Measurements from ENCODE around the gene LRRC31.

Gene LRRC31

DNA sequence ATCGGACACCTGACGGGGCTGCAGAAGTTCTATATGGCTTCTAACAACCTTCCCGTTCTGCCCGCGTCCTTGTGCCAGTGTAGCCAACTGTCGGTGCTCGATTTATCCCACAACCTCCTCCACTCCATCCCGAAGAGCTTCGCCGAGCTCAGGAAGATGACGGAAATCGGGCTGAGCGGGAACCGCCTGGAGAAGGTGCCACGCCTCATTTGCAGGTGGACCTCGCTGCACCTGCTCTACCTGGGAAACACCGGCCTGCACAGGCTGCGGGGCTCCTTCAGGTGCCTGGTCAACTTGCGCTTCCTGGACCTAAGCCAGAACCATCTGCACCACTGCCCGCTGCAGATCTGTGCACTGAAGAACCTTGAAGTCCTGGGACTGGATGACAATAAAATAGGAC is 47.2 kb downstream of the LRRC31 start:
- Histone ChIP-seq H3K36me3 (ENCODE audit: control insufficient read depth, low read length) (no peaks in the 10 kb centered on the region), H3K9me3 (ENCODE audit: control insufficient read depth, insufficient read depth, low read length) (no peaks in the 10 kb centered on the region), H3K4me3 (ENCODE audit: low read length) (no peak overlapping the region), H3K4me2 (ENCODE audit: low read length) (no peak overlapping the region), H4K20me1 (ENCODE audit: control insufficient read depth, insufficient read depth, low read depth, low read length) (no peaks in the 10 kb centered on the region), H3K4me1 (ENCODE audit: control insufficient read depth, low read length) (peaks cover 8% of the 10 kb centered on the region), H3F3A (ENCODE audit: control insufficient read depth, insufficient read depth) (0 out of 2 replicates have a peak, but pooled peaks cover 2% of the 10 kb centered on the region), H3K79me2 (ENCODE audit: control insufficient read depth, low read length) (no peaks in the 10 kb centered on the region), H3K9me2 (replicated peaks; ENCODE audit: control insufficient read depth, low read length) (no peaks in the 10 kb centered on the region), H3K27ac (ENCODE audit: low read depth, low read length) (no peak overlapping the region), H3K27me3 (ENCODE audit: control insufficient read depth, low read length) (no peaks in the 10 kb centered on the region)
- no peak for TF ChIP-seq EZH2phosphoT487 (IDR thresholded peaks at IDR 0.05; ENCODE audit: borderline replicate concordance, low read length)
- TF ChIP-seq, protein P1, sequence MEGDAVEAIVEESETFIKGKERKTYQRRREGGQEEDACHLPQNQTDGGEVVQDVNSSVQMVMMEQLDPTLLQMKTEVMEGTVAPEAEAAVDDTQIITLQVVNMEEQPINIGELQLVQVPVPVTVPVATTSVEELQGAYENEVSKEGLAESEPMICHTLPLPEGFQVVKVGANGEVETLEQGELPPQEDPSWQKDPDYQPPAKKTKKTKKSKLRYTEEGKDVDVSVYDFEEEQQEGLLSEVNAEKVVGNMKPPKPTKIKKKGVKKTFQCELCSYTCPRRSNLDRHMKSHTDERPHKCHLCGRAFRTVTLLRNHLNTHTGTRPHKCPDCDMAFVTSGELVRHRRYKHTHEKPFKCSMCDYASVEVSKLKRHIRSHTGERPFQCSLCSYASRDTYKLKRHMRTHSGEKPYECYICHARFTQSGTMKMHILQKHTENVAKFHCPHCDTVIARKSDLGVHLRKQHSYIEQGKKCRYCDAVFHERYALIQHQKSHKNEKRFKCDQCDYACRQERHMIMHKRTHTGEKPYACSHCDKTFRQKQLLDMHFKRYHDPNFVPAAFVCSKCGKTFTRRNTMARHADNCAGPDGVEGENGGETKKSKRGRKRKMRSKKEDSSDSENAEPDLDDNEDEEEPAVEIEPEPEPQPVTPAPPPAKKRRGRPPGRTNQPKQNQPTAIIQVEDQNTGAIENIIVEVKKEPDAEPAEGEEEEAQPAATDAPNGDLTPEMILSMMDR (IDR thresholded peaks at IDR 0.05; ENCODE audit: low read depth, low read length, poor library complexity, severe bottlenecking) = no peak

DNA sequence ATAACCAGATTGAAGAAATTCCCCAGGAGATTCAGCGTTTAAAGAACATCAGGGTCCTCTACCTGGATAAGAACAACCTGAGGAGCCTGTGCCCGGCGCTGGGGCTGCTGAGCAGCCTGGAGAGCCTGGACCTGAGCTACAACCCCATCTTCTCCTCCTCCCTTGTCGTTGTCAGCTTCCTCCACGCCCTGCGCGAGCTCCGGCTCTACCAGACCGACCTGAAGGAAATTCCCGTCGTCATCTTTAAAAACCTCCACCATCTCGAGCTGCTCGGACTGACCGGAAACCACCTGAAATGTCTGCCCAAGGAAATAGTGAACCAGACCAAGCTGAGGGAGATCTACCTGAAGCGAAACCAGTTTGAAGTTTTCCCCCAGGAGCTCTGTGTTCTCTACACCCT is 47.6 kb downstream of the LRRC31 start:
- H3K4me2 ChIP-seq (ENCODE audit: low read length) = no peak overlapping the region
- H3K9me3 ChIP-seq (ENCODE audit: control insufficient read depth, insufficient read depth, low read length) = no peaks in the 10 kb centered on the region

DNA sequence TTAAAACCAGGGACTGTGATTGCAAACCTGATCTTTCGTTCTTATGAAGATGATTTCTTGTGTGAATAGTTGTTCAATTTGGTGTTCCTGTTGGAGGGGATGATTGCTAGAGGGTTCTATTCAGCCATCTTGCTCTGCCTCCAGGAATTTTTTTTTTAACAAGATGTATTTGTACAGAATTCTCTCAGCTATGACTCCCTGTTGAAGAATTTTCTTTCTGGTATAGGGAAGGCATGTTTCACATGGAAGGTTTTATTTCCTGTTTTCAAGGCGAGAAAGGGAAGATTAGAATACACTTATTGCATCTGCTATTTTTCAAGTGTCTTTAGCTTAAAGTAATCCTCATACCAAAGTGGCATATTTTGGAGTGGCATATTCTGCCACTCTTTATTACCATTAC is 51.4 kb downstream of the LRRC31 start:
- no peak overlapping the region for H3K4me3 ChIP-seq (ENCODE audit: low read length)
- no peaks in the 10 kb centered on the region for H3K27me3 ChIP-seq (ENCODE audit: control insufficient read depth, low read length)
- no peaks in the 10 kb centered on the region for H3K36me3 ChIP-seq (ENCODE audit: control insufficient read depth, low read length)
- H3K27ac ChIP-seq (ENCODE audit: low read depth, low read length) = no peak overlapping the region
- no peaks in the 10 kb centered on the region for H3K79me2 ChIP-seq (ENCODE audit: control insufficient read depth, low read length)
- TF ChIP-seq, protein P1 (IDR thresholded peaks at IDR 0.05; ENCODE audit: low read depth, low read length, poor library complexity, severe bottlenecking) = no peak
- no peak for TF ChIP-seq EZH2phosphoT487 (IDR thresholded peaks at IDR 0.05; ENCODE audit: borderline replicate concordance, low read length)
- H3K4me2 ChIP-seq (ENCODE audit: low read length) = no peak overlapping the region; the same call in 1 of the 2 replicates
- H3K9me3 ChIP-seq (ENCODE audit: control insufficient read depth, insufficient read depth, low read length) = peaks cover 10% of the 10 kb centered on the region; the same call in 1 of the 2 replicates
- H4K20me1 ChIP-seq (ENCODE audit: control insufficient read depth, insufficient read depth, low read depth, low read length) = no peaks in the 10 kb centered on the region
- peaks cover 7% of the 10 kb centered on the region; the same call in 1 of the 2 replicates for H3F3A ChIP-seq (ENCODE audit: control insufficient read depth, insufficient read depth)
- H3K9me2 ChIP-seq (replicated peaks; ENCODE audit: control insufficient read depth, low read length) = no peaks in the 10 kb centered on the region
- H3K4me1 ChIP-seq (ENCODE audit: control insufficient read depth, low read length) = peaks cover 21% of the 10 kb centered on the region

More for the DNA sequence above, 47.6 kb downstream of the LRRC31 start:
- no peaks in the 10 kb centered on the region for H3K79me2 ChIP-seq (ENCODE audit: control insufficient read depth, low read length)
- H3K4me3 ChIP-seq (ENCODE audit: low read length) = no peak overlapping the region
- H3K4me1 ChIP-seq (ENCODE audit: control insufficient read depth, low read length) = peaks cover 8% of the 10 kb centered on the region
- no peaks in the 10 kb centered on the region for H3K9me2 ChIP-seq (replicated peaks; ENCODE audit: control insufficient read depth, low read length)
- H3K36me3 ChIP-seq (ENCODE audit: control insufficient read depth, low read length) = no peaks in the 10 kb centered on the region
- 0 out of 2 replicates have a peak, but pooled peaks cover 2% of the 10 kb centered on the region for H3F3A ChIP-seq (ENCODE audit: control insufficient read depth, insufficient read depth)
- no peak for TF ChIP-seq EZH2phosphoT487 (IDR thresholded peaks at IDR 0.05; ENCODE audit: borderline replicate concordance, low read length)
- TF ChIP-seq, protein P1 (IDR thresholded peaks at IDR 0.05; ENCODE audit: low read depth, low read length, poor library complexity, severe bottlenecking) = no peak
- no peak overlapping the region for H3K27ac ChIP-seq (ENCODE audit: low read depth, low read length)
- no peaks in the 10 kb centered on the region for H4K20me1 ChIP-seq (ENCODE audit: control insufficient read depth, insufficient read depth, low read depth, low read length)
- no peaks in the 10 kb centered on the region for H3K27me3 ChIP-seq (ENCODE audit: control insufficient read depth, low read length)

Measured in DOHH2 (cell line).